ENCODE data around the gene KREMEN1.

Gene KREMEN1

GRCh38 chr22:29089507-29089906 lies 16.7 kb downstream of the KREMEN1 start:
- TF ChIP-seq CTCF (IDR thresholded peaks at IDR 0.05; ENCODE audit: low read depth, low read length) = no peak
- H3K4me3 ChIP-seq (ENCODE audit: low read depth, low read length) = no peak overlapping the region

- H3K4me3 ChIP-seq (ENCODE audit: low read depth, low read length) = no peak overlapping the region
- TF ChIP-seq CTCF (IDR thresholded peaks at IDR 0.05; ENCODE audit: low read depth, low read length) = no peak
Observed at GRCh38 chr22:29090039-29090438, 17.2 kb downstream of the KREMEN1 start.

- TF ChIP-seq CTCF (IDR thresholded peaks at IDR 0.05; ENCODE audit: low read depth, low read length) = no peak
- H3K4me3 ChIP-seq (ENCODE audit: low read depth, low read length) = no peak overlapping the region
Observed at GRCh38 chr22:29092243-29092642, 19.4 kb downstream of the KREMEN1 start.

- no peak for TF ChIP-seq CTCF (IDR thresholded peaks at IDR 0.05; ENCODE audit: low read depth, low read length)
- H3K4me3 ChIP-seq (ENCODE audit: low read depth, low read length) = no peak overlapping the region
Observed at GRCh38 chr22:29093030-29093429, 20.2 kb downstream of the KREMEN1 start.

GRCh38 chr22:29093501-29094300 lies 20.9 kb downstream of the KREMEN1 start:
- no peak for TF ChIP-seq CTCF (IDR thresholded peaks at IDR 0.05; ENCODE audit: low read depth, low read length)

GRCh38 chr22:29095459-29095858 lies 22.6 kb downstream of the KREMEN1 start:
- no peak for TF ChIP-seq CTCF (IDR thresholded peaks at IDR 0.05; ENCODE audit: low read depth, low read length)
- no peak overlapping the region for H3K4me3 ChIP-seq (ENCODE audit: low read depth, low read length)

More at GRCh38 chr22:29093501-29094300, 20.9 kb downstream of the KREMEN1 start:
- no peak overlapping the region for H3K4me3 ChIP-seq (ENCODE audit: low read depth, low read length)

Data from WI38 (cell line).